B cell (primary cell): ENCODE measurements around the gene MYPOP. TPM values are rescaled to one million over a fixed set of nuclear protein-coding genes. Genes with fewer than 3 reads are reported as not detected.

ENCODE experiments used
- ATAC-seq: fragments of 200-7000 bp; cut with Tn5 transposase; one replicate; pipeline ENCODE4 v1.10.0; 2021; ENCODE audit warnings: low read depth, mild to moderate bottlenecking, moderate number of reproducible peaks, moderate library complexity
- CTCF ChIA-PET: fragments of 350-600 bp; sonication (Branson Sonifier 250); formaldehyde crosslinking; loops from one replicate; lab custom pipeline; 2021; ENCODE audit warnings: antibody characterized with exemption, inconsistent platforms; lab: Charles Lee
- POLR2A ChIA-PET: fragments of 350-600 bp; sonication (Branson Sonifier 250); formaldehyde crosslinking; loops from one replicate; lab custom pipeline; 2021; ENCODE audit warnings: antibody characterized with exemption; lab: Charles Lee
- DNase-seq: peaks from one replicate; pipeline ENCODE4 v3.0.0; 2013
- H2AFZ ChIP-seq: 2 replicates; pipeline ENCODE4 v1.6.1; 2012; ENCODE audit warnings: mild to moderate bottlenecking, low read depth, low read length; ENCODE audit not compliant: insufficient read depth, poor library complexity, severe bottlenecking
- H3K27ac ChIP-seq, 2 donors: 1 replicate in 1 of 2; 2 replicates in 1 of 2; pipeline ENCODE4 v1.5.1; 2012 to 2013; ENCODE audit warnings: low read length in 2 of 2, mild to moderate bottlenecking in 2 of 2, moderate library complexity in 1 of 2
- H3K27me3 ChIP-seq, 4 experiments: fragments of 200-600 bp in 1 of 4; sonication (generic) in 1 of 4; replicated peaks in 1 of 4; 1 replicate in 2 of 4; 2 replicates in 2 of 4; pipeline versions ENCODE4 v1.6.1 to v1.7.0; 2013 to 2016; ENCODE audit warnings: low read length in 3 of 4, mild to moderate bottlenecking in 2 of 4, mixed read lengths in 1 of 4, moderate library complexity in 1 of 4; ENCODE audit not compliant: insufficient read depth in 4 of 4, control insufficient read depth in 3 of 4; ENCODE audit errors: control extremely low read depth in 1 of 4
- H3K36me3 ChIP-seq, 2 experiments: replicated peaks in 1 of 2; 1 replicate in 1 of 2; 2 replicates in 1 of 2; pipeline versions ENCODE4 v1.6.1 to v1.7.1; 2013; ENCODE audit warnings: low read length in 1 of 2; ENCODE audit not compliant: insufficient read depth in 2 of 2, control insufficient read depth in 1 of 2; ENCODE audit errors: control extremely low read depth in 1 of 2, extremely low read depth in 1 of 2
- H3K4me1 ChIP-seq, 2 donors: fragments of 200-600 bp in 1 of 2; sonication (generic) in 1 of 2; 1 replicate in 1 of 2; 2 replicates in 1 of 2; pipeline versions ENCODE4 v1.5.1 to v1.6.1; 2013 to 2017; ENCODE audit warnings: low read length in 2 of 2; ENCODE audit not compliant: control insufficient read depth in 2 of 2, insufficient read depth in 2 of 2
- H3K4me2 ChIP-seq: replicated peaks from 2 replicates; pipeline ENCODE3; 2012; ENCODE audit warnings: mild to moderate bottlenecking, low read depth, low read length; ENCODE audit not compliant: poor library complexity, severe bottlenecking
- H3K4me3 ChIP-seq, 5 experiments: fragments of 200-600 bp in 1 of 5; sonication (generic) in 1 of 5; 1 replicate in 3 of 5; 2 replicates in 2 of 5; pipeline versions ENCODE4 v1.5.1 to v1.7.0; 2011 to 2016; ENCODE audit warnings: low read length in 4 of 5, mild to moderate bottlenecking in 4 of 5, low read depth in 2 of 5, control low read depth in 1 of 5, moderate library complexity in 1 of 5; ENCODE audit not compliant: insufficient read depth in 1 of 5; ENCODE audit errors: control extremely low read depth in 1 of 5, extremely low read depth in 1 of 5
- H3K79me2 ChIP-seq: fragments of 200-600 bp; sonication (generic); one replicate; pipeline ENCODE4 v1.6.0; 2016; ENCODE audit warnings: low read length; ENCODE audit not compliant: control insufficient read depth, insufficient read depth
- H3K9ac ChIP-seq: fragments of 200-600 bp; sonication (generic); 2 replicates; pipeline ENCODE4 v1.6.1; 2017; ENCODE audit warnings: mild to moderate bottlenecking, low read length, moderate library complexity
- H3K9me3 ChIP-seq, 3 donors: one replicate each; pipeline versions ENCODE4 v1.6.1 to v1.7.1; 2013; ENCODE audit warnings: low read length in 2 of 3; ENCODE audit not compliant: control insufficient read depth in 2 of 3, insufficient read depth in 1 of 3; ENCODE audit errors: control extremely low read depth in 1 of 3
- H4K20me1 ChIP-seq: 2 replicates; pipeline ENCODE4 v1.6.0; 2012; ENCODE audit warnings: mild to moderate bottlenecking, low read length; ENCODE audit not compliant: insufficient read depth, control insufficient read depth, poor library complexity, severe bottlenecking
- H3K27ac Mint-ChIP-seq: one replicate; pipeline ENCODE4 v1.8.0; 2021; ENCODE audit warnings: mixed read lengths
- H3K27me3 Mint-ChIP-seq: one replicate; pipeline ENCODE4 v1.8.0; 2021; ENCODE audit warnings: mixed read lengths
- H3K4me1 Mint-ChIP-seq: one replicate; pipeline ENCODE4 v1.8.0; 2021; ENCODE audit warnings: mixed read lengths
- H3K4me3 Mint-ChIP-seq: one replicate; pipeline ENCODE4 v1.8.0; 2021; ENCODE audit warnings: mixed read lengths
- H3K9me3 Mint-ChIP-seq: one replicate; pipeline ENCODE4 v1.8.0; 2022; ENCODE audit warnings: mixed read lengths; ENCODE audit not compliant: insufficient read depth
- EZH2 ChIP-seq: IDR thresholded peaks from 2 replicates; pipeline ENCODE4 v1.6.1; 2012; ENCODE audit warnings: borderline replicate concordance, low read depth, mild to moderate bottlenecking, moderate library complexity, low read length; ENCODE audit not compliant: insufficient read depth, poor library complexity, severe bottlenecking
- WGBS: methylation state at CpG from one replicate; pipeline ENCODE4 v1.1.5; 2013; ENCODE audit warnings: missing lambda C conversion rate; ENCODE audit not compliant: insufficient coverage; 5-methylcytosine and 5-hydroxymethylcytosine counted together
- intact Hi-C: fragments of 100-400 bp; cut with micrococcal nuclease; formaldehyde crosslinking; loops from one replicate; pipeline ENCODE4 v1.10.0; 2022
- polyA plus RNA-seq: library from polyadenylated mRNA; depleted of rRNA; stranded (reverse); fragments of >200 nt; gene quantifications from 2 replicates; pipeline ENCODE4 v1.2.3, GENCODE V29; 2012
- total RNA-seq, 2 donors: library from RNA; stranded (reverse); fragments of 120-200 nt in 1 of 2; gene quantifications; 1 replicate in 1 of 2; 2 replicates in 1 of 2; pipeline versions ENCODE4 v1.2.3 to v1.2.4, GENCODE V29; 2013 to 2022
- TF ChIP-seq, protein P1 (sequence below): fragments of 200-600 bp; IDR thresholded peaks from one replicate; pipeline ENCODE4 v1.8.0; 2022; ENCODE audit warnings: antibody characterized with exemption, mild to moderate bottlenecking

Gene MYPOP
- total and polyA plus RNA-seq, 2 donors (not counting 1 experiment from before 2014, with no cell fraction given): 5.7 to 12.1 TPM

DNA sequence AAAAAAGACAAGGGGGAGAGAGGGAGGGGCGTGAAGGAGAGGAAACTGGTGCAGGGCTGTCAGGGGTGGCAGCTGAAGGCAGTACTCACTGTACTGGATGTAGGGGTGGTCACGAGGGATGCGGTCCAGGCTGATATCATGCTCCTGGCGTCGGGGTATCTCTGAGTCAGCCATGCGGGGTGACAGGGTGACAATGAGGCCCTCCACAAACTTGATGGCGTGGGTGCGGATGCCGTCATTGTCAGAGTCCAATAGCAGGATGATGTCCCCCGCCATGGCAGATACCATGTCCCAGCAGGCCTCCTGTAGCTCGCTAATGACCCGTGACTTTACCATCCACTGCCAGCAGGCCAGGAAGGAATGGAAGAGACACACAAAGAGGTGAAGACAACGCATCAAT, 54.8 kb downstream of the MYPOP start:
- Histone ChIP-seq H3K36me3 (peaks cover 22 to 83% of the 10 kb centered on the region in 2 experiments), H3K4me3 (no peak overlapping the region), H2AFZ (no peak overlapping the region), H3K4me1 (no peaks in the 10 kb centered on the region), H3K4me2 (no peak overlapping the region), H3K9me3 (no peaks in the 10 kb centered on the region), H3K79me2 (peaks cover 41% of the 10 kb centered on the region), H4K20me1 (peaks cover 3% of the 10 kb centered on the region), H3K9ac (no peak overlapping the region), H3K27ac (no peak overlapping the region), H3K27me3 (no peaks in the 10 kb centered on the region)
- no peaks in the 10 kb centered on the region for H3K27me3 Mint-ChIP-seq
- CTCF ChIA-PET: interaction anchor here (0.7 kb wide), 1 partner anchor 31 kb away, joined by 3 read pairs; no protein-coding TSS in a partner anchor
- TF ChIP-seq, protein P1, sequence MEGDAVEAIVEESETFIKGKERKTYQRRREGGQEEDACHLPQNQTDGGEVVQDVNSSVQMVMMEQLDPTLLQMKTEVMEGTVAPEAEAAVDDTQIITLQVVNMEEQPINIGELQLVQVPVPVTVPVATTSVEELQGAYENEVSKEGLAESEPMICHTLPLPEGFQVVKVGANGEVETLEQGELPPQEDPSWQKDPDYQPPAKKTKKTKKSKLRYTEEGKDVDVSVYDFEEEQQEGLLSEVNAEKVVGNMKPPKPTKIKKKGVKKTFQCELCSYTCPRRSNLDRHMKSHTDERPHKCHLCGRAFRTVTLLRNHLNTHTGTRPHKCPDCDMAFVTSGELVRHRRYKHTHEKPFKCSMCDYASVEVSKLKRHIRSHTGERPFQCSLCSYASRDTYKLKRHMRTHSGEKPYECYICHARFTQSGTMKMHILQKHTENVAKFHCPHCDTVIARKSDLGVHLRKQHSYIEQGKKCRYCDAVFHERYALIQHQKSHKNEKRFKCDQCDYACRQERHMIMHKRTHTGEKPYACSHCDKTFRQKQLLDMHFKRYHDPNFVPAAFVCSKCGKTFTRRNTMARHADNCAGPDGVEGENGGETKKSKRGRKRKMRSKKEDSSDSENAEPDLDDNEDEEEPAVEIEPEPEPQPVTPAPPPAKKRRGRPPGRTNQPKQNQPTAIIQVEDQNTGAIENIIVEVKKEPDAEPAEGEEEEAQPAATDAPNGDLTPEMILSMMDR: no peak
- TF ChIP-seq EZH2: no peak
- WGBS: 100% methylated on average over 12 of the region's 13 CpGs
- intact Hi-C loops: no loop called here
- no peak overlapping the region for H3K4me3 Mint-ChIP-seq
- ATAC-seq: no peak
- no peak for DNase-seq
- H3K9me3 Mint-ChIP-seq: no peaks in the 10 kb centered on the region
- no peaks in the 10 kb centered on the region for H3K4me1 Mint-ChIP-seq
- H3K27ac Mint-ChIP-seq: no peak overlapping the region
- POLR2A ChIA-PET: no interaction called here

DNA sequence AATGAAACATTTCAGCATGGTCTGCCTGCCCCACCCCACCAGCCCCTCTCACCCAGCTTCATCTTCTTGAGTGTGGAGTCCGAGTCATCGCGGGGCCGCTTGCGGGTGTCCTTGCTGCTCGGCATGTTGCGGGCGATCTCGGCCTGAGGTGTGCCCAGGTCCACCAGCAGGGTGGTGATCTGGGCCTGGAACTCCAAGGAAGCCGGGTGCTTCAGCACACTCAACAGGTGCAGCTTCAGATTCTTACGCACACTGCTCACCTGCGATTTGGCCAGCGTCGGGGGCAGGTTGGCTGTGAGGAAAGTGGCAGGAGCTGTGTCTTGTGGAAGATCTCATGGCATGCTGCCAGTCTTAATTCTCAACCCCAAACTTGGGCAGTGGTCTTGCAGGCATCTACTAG, 60.2 kb downstream of the MYPOP start:
- Histone ChIP-seq H3K27ac (no peak overlapping the region), H3K36me3 (peaks cover 27 to 69% of the 10 kb centered on the region in 2 experiments), H3K4me2 (no peak overlapping the region), H3K27me3 (no peaks in the 10 kb centered on the region), H3K4me3 (no peak overlapping the region), H3K4me1 (no peaks in the 10 kb centered on the region), H3K79me2 (peaks cover 35% of the 10 kb centered on the region), H3K9ac (no peak overlapping the region), H3K9me3 (peaks cover 0 to 7% (median 0%) of the 10 kb centered on the region in 3 donors), H2AFZ (no peak overlapping the region), H4K20me1 (no peaks in the 10 kb centered on the region)
- Mint-ChIP-seq H3K4me1 (no peaks in the 10 kb centered on the region), H3K27me3 (no peaks in the 10 kb centered on the region), H3K27ac (no peak overlapping the region), H3K4me3 (no peak overlapping the region), H3K9me3 (no peaks in the 10 kb centered on the region)
- ATAC-seq (no peak), DNase-seq (no peak)
- ChIA-PET CTCF (no interaction called here), POLR2A (no interaction called here)
- intact Hi-C loops: no loop called here
- WGBS: 97% methylated on average over 10 of the region's 14 CpGs
- TF ChIP-seq, protein P1: no peak
- TF ChIP-seq EZH2: no peak

Other genes with a start within 250 kb of the MYPOP start
- gene GIPR, start 234.4 kb downstream of the MYPOP start, total RNA-seq: 2.3 and 2.9 TPM in 2 replicates
- 0.43 and 2.3 TPM in 2 replicates for gene GIPR, start 234.4 kb downstream of the MYPOP start, polyA plus RNA-seq
- 353 and 368 TPM in 2 replicates for gene SNRPD2, start 210.7 kb downstream of the MYPOP start, total RNA-seq
- gene SNRPD2, start 210.7 kb downstream of the MYPOP start, polyA plus RNA-seq: 241 and 281 TPM in 2 replicates
- gene QPCTL, start 209.9 kb downstream of the MYPOP start, total RNA-seq: 50.9 and 61.3 TPM in 2 replicates
- gene QPCTL, start 209.9 kb downstream of the MYPOP start, polyA plus RNA-seq: 8.8 and 9.4 TPM in 2 replicates
- 43.7 and 44.5 TPM in 2 replicates for gene FBXO46, start 171.7 kb downstream of the MYPOP start, total RNA-seq
- 19.1 and 19.9 TPM in 2 replicates for gene FBXO46, start 171.7 kb downstream of the MYPOP start, polyA plus RNA-seq
- not detected in 2 replicates for gene MEIOSIN, start 169.2 kb downstream of the MYPOP start, total RNA-seq
- gene MEIOSIN, start 169.2 kb downstream of the MYPOP start, polyA plus RNA-seq: not detected in 2 replicates
- gene SIX5, start 133.4 kb downstream of the MYPOP start, total RNA-seq: 2.1 and 2.4 TPM in 2 replicates
- 1.4 and 1.5 TPM in 2 replicates for gene SIX5, start 133.4 kb downstream of the MYPOP start, polyA plus RNA-seq
- 58.3 and 63.0 TPM in 2 replicates for gene DMPK, start 120.1 kb downstream of the MYPOP start, total RNA-seq
- 28.7 and 41.1 TPM in 2 replicates for gene DMPK, start 120.1 kb downstream of the MYPOP start, polyA plus RNA-seq
- gene DMWD, start 109.8 kb downstream of the MYPOP start, total RNA-seq: 86.4 and 91.2 TPM in 2 replicates
- gene DMWD, start 109.8 kb downstream of the MYPOP start, polyA plus RNA-seq: 22.5 and 25.1 TPM in 2 replicates
- 0.62 and 0.73 TPM in 2 replicates for gene RSPH6A, start 87.3 kb downstream of the MYPOP start, total RNA-seq
- 0.03 TPM in 1 of 2 replicates, not detected in the other for gene RSPH6A, start 87.3 kb downstream of the MYPOP start, polyA plus RNA-seq
- 131 and 138 TPM in 2 replicates for gene SYMPK, start 39.5 kb downstream of the MYPOP start, total RNA-seq
- gene SYMPK, start 39.5 kb downstream of the MYPOP start, polyA plus RNA-seq: 107 and 119 TPM in 2 replicates
- not detected in 2 replicates for gene FOXA3, start 38.3 kb downstream of the MYPOP start, total RNA-seq
- gene FOXA3, start 38.3 kb downstream of the MYPOP start, polyA plus RNA-seq: not detected in 2 replicates
- gene IRF2BP1, start 16.5 kb downstream of the MYPOP start, total RNA-seq: 32.9 and 33.9 TPM in 2 replicates
- 10.9 and 14.9 TPM in 2 replicates for gene IRF2BP1, start 16.5 kb downstream of the MYPOP start, polyA plus RNA-seq
- gene NANOS2, start 12.2 kb upstream of the MYPOP start, total RNA-seq: not detected in 2 replicates
- gene NANOS2, start 12.2 kb upstream of the MYPOP start, polyA plus RNA-seq: not detected in 2 replicates
- gene NOVA2, start 71.3 kb upstream of the MYPOP start, total RNA-seq: 0.19 TPM in 1 of 2 replicates, not detected in the other
- not detected in 2 replicates for gene NOVA2, start 71.3 kb upstream of the MYPOP start, polyA plus RNA-seq
- gene CCDC61, start 92.9 kb upstream of the MYPOP start, total RNA-seq: 30.1 and 37.0 TPM in 2 replicates
- 16.1 and 20.6 TPM in 2 replicates for gene CCDC61, start 92.9 kb upstream of the MYPOP start, polyA plus RNA-seq
- gene PGLYRP1, start 120.4 kb upstream of the MYPOP start, total RNA-seq: not detected in 2 replicates
- not detected in 2 replicates for gene PGLYRP1, start 120.4 kb upstream of the MYPOP start, polyA plus RNA-seq
- gene IGFL4, start 138.4 kb upstream of the MYPOP start, total RNA-seq: not detected in 2 replicates
- not detected in 2 replicates for gene IGFL4, start 138.4 kb upstream of the MYPOP start, polyA plus RNA-seq
- gene IGFL3, start 222.1 kb upstream of the MYPOP start, total RNA-seq: not detected in 2 replicates
- gene IGFL3, start 222.1 kb upstream of the MYPOP start, polyA plus RNA-seq: not detected in 2 replicates
- gene IGFL2, start 245.6 kb upstream of the MYPOP start, total RNA-seq: not detected in 2 replicates
- gene IGFL2, start 245.6 kb upstream of the MYPOP start, polyA plus RNA-seq: not detected in 2 replicates